ENCODE data around the gene HLA-DMB. TPM values are rescaled to one million over a fixed set of nuclear protein-coding genes. Genes with fewer than 3 reads are reported as not detected.

The HLA-DMB gene
- total RNA-seq, result 10 to 100 TPM; 19.1 to 20.0 TPM

GRCh38 chr6:32940656-32941213 is at the start of gene HLA-DMB:
HLA-DMB (minus strand) TSS chr6:32941028; CDS start chr6:32940807, 221 bp downstream.
- H3K27ac Mint-ChIP-seq, result peak within 1 kb of the TSS; percentile 94
- peaks cover 23% of the 10 kb centered on the region for H3K36me3 Mint-ChIP-seq (ENCODE audit: low read depth)
- no peaks in the 10 kb centered on the region for H3K9me3 Mint-ChIP-seq
- CTCF ChIA-PET, result interaction anchor here (0.6 to 8.6 kb wide), 12 partner anchors 7 to 447 kb away, joined by 3 to 136 read pairs (median 8); partner anchors contain the start of genes BRD2, HLA-DMA, PSMB8 and TAP2
- peaks cover 59% of the 10 kb centered on the region for H3K4me1 Mint-ChIP-seq
- POLR2A ChIA-PET, result interaction anchor here (0.7 to 8.5 kb wide), 17 partner anchors 10 to 132 kb away, joined by 3 to 303 read pairs (median 5); partner anchors contain the start of genes BRD2, HLA-DMA, HLA-DPA1 and PSMB8
- peak within 1 kb of the TSS; percentile 82 for H3K4me3 Mint-ChIP-seq
- no peaks in the 10 kb centered on the region for H3K27me3 Mint-ChIP-seq
- DNase-seq, result peak; percentile 60

DNA sequence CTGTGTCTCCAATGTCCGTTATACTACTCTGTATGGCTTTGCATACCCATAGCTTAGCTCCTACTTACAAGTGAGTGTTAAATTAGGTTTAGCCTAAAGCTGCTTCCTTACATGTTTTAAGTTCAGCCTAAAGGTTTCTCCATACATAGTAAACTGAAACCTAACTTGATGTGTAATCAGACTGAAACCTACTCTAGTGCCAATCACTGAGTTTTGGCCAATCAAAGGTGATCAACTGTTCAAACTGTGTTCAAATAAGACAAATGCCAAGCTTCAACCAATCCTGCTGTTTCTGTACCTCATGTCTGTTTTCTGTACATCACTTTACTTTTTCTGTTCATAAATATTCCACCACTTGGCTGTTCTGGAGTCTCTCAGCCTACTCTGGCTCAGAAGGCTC is 48.5 kb upstream of the HLA-DMB start:
- Mint-ChIP-seq H3K36me3 (ENCODE audit: low read depth) (no peaks in the 10 kb centered on the region), H3K4me3 (no peak overlapping the region), H3K9me3 (no peaks in the 10 kb centered on the region), H3K27ac (no peak overlapping the region), H3K4me1 (peaks cover 20% of the 10 kb centered on the region), H3K27me3 (peaks cover 25% of the 10 kb centered on the region)
- ChIA-PET POLR2A (interaction anchor here (0.9 to 12.4 kb wide), 4 partner anchors 12 to 95 kb away, joined by 3 to 315 read pairs (median 4); partner anchors contain the start of genes BRD2 and HLA-DMB), CTCF (interaction anchor here (1.0 to 1.5 kb wide), 5 partner anchors 22 to 151 kb away, joined by 3 to 5 read pairs (median 4); partner anchors contain the start of gene TAP2)
- no peak for DNase-seq

- Mint-ChIP-seq H3K36me3 (ENCODE audit: low read depth) (peaks cover 31% of the 10 kb centered on the region), H3K27me3 (peaks cover under 1% of the 10 kb centered on the region), H3K4me3 (no peak overlapping the region), H3K4me1 (peaks cover 42% of the 10 kb centered on the region), H3K27ac (peak overlapping the region; percentile 37), H3K9me3 (no peaks in the 10 kb centered on the region)
- peak; percentile 91 for DNase-seq
- POLR2A ChIA-PET, result interaction anchor here (0.8 to 12.4 kb wide), 13 partner anchors 11 to 146 kb away, joined by 3 to 315 read pairs (median 5); partner anchors contain the start of genes BRD2, HLA-DMA, PSMB9 and TAP1
- CTCF ChIA-PET, result interaction anchor here (0.6 to 4.8 kb wide), 60 partner anchors 8 to 264 kb away, joined by 3 to 140 read pairs (median 6); partner anchors contain the start of genes BRD2, HLA-DMA, HLA-DMB and HLA-DPA1
Observed at GRCh38 chr6:32984622-32985389, 44.0 kb upstream of the HLA-DMB start.

GRCh38 chr6:32983964-32984621 is 43.3 kb upstream of the HLA-DMB start:
- POLR2A ChIA-PET, result interaction anchor here (0.8 to 12.4 kb wide), 14 partner anchors 11 to 145 kb away, joined by 3 to 315 read pairs (median 4); partner anchors contain the start of genes BRD2, HLA-DMA, PSMB8 and PSMB9
- Mint-ChIP-seq H3K4me3 (no peak overlapping the region), H3K36me3 (ENCODE audit: low read depth) (peaks cover 38% of the 10 kb centered on the region), H3K27ac (peak overlapping the region; percentile 37), H3K9me3 (no peaks in the 10 kb centered on the region), H3K4me1 (peaks cover 42% of the 10 kb centered on the region), H3K27me3 (no peaks in the 10 kb centered on the region)
- CTCF ChIA-PET, result interaction anchor here (0.6 to 4.8 kb wide), 58 partner anchors 8 to 265 kb away, joined by 3 to 140 read pairs (median 6); partner anchors contain the start of genes BRD2, HLA-DMA, HLA-DMB and HLA-DPA1
- DNase-seq, result no peak

DNA sequence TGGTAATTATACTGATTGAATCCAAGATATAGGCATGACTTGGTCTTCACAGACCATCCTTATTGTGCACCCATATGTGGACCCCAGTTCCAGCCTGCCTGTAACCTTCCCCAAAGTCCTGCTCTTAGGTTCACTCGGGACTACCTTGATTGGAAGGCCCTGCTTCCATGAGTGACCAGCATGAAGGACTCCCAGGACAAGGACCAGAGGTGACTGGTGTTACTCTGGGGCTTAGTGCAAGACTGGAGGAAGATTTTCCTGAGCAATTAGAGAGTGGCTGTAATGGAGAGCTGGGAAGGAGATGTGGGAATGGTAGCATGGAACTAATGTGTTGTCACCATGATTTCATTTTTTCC is 42.6 kb upstream of the HLA-DMB start:
- Mint-ChIP-seq H3K9me3 (no peaks in the 10 kb centered on the region), H3K27me3 (no peaks in the 10 kb centered on the region), H3K27ac (peak overlapping the region; percentile 37), H3K4me1 (peaks cover 49% of the 10 kb centered on the region), H3K4me3 (no peak overlapping the region), H3K36me3 (ENCODE audit: low read depth) (peaks cover 45% of the 10 kb centered on the region)
- no peak for DNase-seq
- CTCF ChIA-PET, result interaction anchor here (0.9 to 4.8 kb wide), 20 partner anchors 10 to 198 kb away, joined by 3 to 140 read pairs (median 12); partner anchors contain the start of genes BRD2, HLA-DMA, HLA-DMB and TAP2
- POLR2A ChIA-PET, result interaction anchor here (1.0 to 12.4 kb wide), 6 partner anchors 12 to 145 kb away, joined by 4 to 315 read pairs (median 14); partner anchors contain the start of genes BRD2, HLA-DMA, PSMB8 and TAP2

DNA sequence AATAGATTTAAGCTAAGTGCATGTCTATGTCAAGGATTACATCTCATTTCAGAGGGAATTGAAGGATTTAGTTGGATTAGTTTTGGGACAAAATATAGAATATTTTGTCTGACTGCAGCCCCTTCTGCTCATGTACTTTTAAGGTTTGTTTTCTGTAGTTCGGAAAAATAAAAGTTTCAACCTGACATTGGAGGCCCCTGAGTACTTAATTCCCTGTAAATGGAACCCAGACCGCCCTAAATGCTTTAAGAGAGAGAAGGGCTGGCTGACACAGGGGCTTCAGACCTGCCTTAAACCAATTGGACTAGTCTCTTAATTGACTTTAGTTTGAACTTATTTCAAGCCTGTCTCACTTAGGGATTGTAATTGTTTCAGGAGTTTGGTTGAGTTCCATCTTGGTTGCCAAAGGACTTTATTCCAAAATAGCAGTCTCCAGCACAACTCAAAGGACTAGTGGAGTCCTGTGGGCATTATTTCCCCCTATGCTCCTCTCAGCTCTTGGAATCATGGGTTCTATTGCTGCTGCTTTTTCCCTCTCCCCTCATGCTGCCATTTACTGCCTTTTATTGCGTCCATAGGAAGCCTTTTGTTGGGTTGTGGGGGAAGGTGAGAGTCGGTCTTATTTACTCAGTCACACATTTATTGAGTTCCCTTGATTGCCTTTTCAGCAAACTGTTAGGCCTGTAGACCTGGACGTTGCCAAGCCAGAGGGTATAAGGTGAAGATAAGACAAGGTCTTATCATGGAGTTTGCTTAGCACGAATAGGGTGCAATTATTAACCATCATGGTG is 42.1 kb upstream of the HLA-DMB start:
- Mint-ChIP-seq H3K4me1 (peaks cover 49% of the 10 kb centered on the region), H3K27ac (no peak overlapping the region), H3K9me3 (no peaks in the 10 kb centered on the region), H3K36me3 (ENCODE audit: low read depth) (peaks cover 50% of the 10 kb centered on the region), H3K4me3 (no peak overlapping the region), H3K27me3 (no peaks in the 10 kb centered on the region)
- no peak for DNase-seq
- POLR2A ChIA-PET, result interaction anchor here (0.6 to 12.4 kb wide), 4 partner anchors 12 to 137 kb away, joined by 3 to 315 read pairs (median 12); partner anchors contain the start of gene BRD2
- CTCF ChIA-PET, result interaction anchor here (0.7 to 4.8 kb wide), 14 partner anchors 8 to 155 kb away, joined by 3 to 140 read pairs (median 8); partner anchors contain the start of genes HLA-DMA and TAP2

- Mint-ChIP-seq H3K27me3 (no peaks in the 10 kb centered on the region), H3K27ac (peak overlapping the region; percentile 5)
Observed at GRCh38 chr6:32982084-32982701, 41.4 kb upstream of the HLA-DMB start.

DNA sequence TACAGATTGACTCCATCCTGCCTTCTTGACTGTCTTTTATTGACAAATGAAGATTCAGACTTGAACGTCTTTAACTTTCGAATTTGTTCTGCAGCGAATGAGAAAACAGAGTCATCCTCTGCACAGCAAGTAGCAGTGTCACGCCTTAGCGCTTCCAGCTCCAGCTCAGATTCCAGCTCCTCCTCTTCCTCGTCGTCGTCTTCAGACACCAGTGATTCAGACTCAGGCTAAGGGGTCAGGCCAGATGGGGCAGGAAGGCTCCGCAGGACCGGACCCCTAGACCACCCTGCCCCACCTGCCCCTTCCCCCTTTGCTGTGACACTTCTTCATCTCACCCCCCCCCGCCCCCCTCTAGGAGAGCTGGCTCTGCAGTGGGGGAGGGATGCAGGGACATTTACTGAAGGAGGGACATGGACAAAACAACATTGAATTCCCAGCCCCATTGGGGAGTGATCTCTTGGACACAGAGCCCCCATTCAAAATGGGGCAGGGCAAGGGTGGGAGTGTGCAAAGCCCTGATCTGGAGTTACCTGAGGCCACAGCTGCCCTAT is 39.7 kb upstream of the HLA-DMB start:
- no peak overlapping the region for H3K27ac Mint-ChIP-seq
- peaks cover 68% of the 10 kb centered on the region for H3K4me1 Mint-ChIP-seq
- no peak for DNase-seq
- POLR2A ChIA-PET, result interaction anchor here (1.0 to 12.4 kb wide), 5 partner anchors 9 to 95 kb away, joined by 3 to 315 read pairs (median 5); partner anchors contain the start of genes BRD2 and HLA-DMB
- H3K9me3 Mint-ChIP-seq, result no peaks in the 10 kb centered on the region
- CTCF ChIA-PET, result interaction anchor here (1.5 to 2.7 kb wide), 6 partner anchors 9 to 95 kb away, joined by 4 to 13 read pairs (median 8); partner anchors contain the start of genes BRD2 and HLA-DMA
- H3K27me3 Mint-ChIP-seq, result no peaks in the 10 kb centered on the region
- H3K36me3 Mint-ChIP-seq (ENCODE audit: low read depth), result peaks cover 74% of the 10 kb centered on the region
- H3K4me3 Mint-ChIP-seq, result no peak overlapping the region

More at GRCh38 chr6:32982084-32982701, 41.4 kb upstream of the HLA-DMB start:
- ChIA-PET POLR2A (interaction anchor here (0.6 to 12.4 kb wide), 5 partner anchors 11 to 336 kb away, joined by 3 to 315 read pairs (median 4); partner anchors contain the start of gene BRD2), CTCF (interaction anchor here (0.7 to 3.7 kb wide), 7 partner anchors 8 to 144 kb away, joined by 3 to 81 read pairs (median 4); partner anchors contain the start of genes HLA-DMA and TAP2)
- Mint-ChIP-seq H3K36me3 (ENCODE audit: low read depth) (peaks cover 57% of the 10 kb centered on the region), H3K4me3 (no peak overlapping the region), H3K4me1 (peaks cover 54% of the 10 kb centered on the region), H3K9me3 (no peaks in the 10 kb centered on the region)
- no peak for DNase-seq

GRCh38 chr6:32979720-32980487 is 39.1 kb upstream of the HLA-DMB start:
- Mint-ChIP-seq H3K27me3 (no peaks in the 10 kb centered on the region), H3K4me1 (peaks cover 73% of the 10 kb centered on the region), H3K27ac (no peak overlapping the region), H3K9me3 (no peaks in the 10 kb centered on the region), H3K36me3 (ENCODE audit: low read depth) (peaks cover 80% of the 10 kb centered on the region), H3K4me3 (no peak overlapping the region)
- ChIA-PET POLR2A (interaction anchor here (0.6 to 12.4 kb wide), 11 partner anchors 9 to 135 kb away, joined by 3 to 315 read pairs (median 4); partner anchors contain the start of genes BRD2, HLA-DMB, PSMB9 and TAP1), CTCF (interaction anchor here (1.5 to 2.7 kb wide), 6 partner anchors 9 to 94 kb away, joined by 4 to 13 read pairs (median 8); partner anchors contain the start of genes BRD2 and HLA-DMA)
- DNase-seq, result no peak

- H3K4me3 Mint-ChIP-seq, result no peak overlapping the region
- no peaks in the 10 kb centered on the region for H3K9me3 Mint-ChIP-seq
- ChIA-PET POLR2A (interaction anchor here (0.6 to 17.7 kb wide), 7 partner anchors 10 to 124 kb away, joined by 3 to 538 read pairs (median 4); partner anchors contain the start of genes BRD2, HLA-DMA, PSMB9 and TAP1), CTCF (interaction anchor here (0.6 to 13.5 kb wide), 4 partner anchors 25 to 92 kb away, joined by 3 to 259 read pairs (median 32); partner anchors contain the start of gene HLA-DMA)
- no peak overlapping the region for H3K27ac Mint-ChIP-seq
- DNase-seq, result no peak
- H3K4me1 Mint-ChIP-seq, result peaks cover 66% of the 10 kb centered on the region
- no peaks in the 10 kb centered on the region for H3K27me3 Mint-ChIP-seq
- H3K36me3 Mint-ChIP-seq (ENCODE audit: low read depth), result peaks cover 97% of the 10 kb centered on the region
Observed at GRCh38 chr6:32977953-32978324, 37.1 kb upstream of the HLA-DMB start.

All from activated CD4-positive, alpha-beta memory T cell treated with anti-CD3 and anti-CD28 coated beads, Interleukin-2, amount 10 ng/mL, durations not matched to agents 7 days and 5 days (primary cell).